ENCODE measurements around the gene LRRTM2.
"Not testable (repeated sequence)": the region's sequence is repeated elsewhere in the genome, so short reads cannot be mapped to it uniquely, and the experiment has no call there.

Gene LRRTM2, protein sequence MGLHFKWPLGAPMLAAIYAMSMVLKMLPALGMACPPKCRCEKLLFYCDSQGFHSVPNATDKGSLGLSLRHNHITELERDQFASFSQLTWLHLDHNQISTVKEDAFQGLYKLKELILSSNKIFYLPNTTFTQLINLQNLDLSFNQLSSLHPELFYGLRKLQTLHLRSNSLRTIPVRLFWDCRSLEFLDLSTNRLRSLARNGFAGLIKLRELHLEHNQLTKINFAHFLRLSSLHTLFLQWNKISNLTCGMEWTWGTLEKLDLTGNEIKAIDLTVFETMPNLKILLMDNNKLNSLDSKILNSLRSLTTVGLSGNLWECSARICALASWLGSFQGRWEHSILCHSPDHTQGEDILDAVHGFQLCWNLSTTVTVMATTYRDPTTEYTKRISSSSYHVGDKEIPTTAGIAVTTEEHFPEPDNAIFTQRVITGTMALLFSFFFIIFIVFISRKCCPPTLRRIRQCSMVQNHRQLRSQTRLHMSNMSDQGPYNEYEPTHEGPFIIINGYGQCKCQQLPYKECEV

DNA sequence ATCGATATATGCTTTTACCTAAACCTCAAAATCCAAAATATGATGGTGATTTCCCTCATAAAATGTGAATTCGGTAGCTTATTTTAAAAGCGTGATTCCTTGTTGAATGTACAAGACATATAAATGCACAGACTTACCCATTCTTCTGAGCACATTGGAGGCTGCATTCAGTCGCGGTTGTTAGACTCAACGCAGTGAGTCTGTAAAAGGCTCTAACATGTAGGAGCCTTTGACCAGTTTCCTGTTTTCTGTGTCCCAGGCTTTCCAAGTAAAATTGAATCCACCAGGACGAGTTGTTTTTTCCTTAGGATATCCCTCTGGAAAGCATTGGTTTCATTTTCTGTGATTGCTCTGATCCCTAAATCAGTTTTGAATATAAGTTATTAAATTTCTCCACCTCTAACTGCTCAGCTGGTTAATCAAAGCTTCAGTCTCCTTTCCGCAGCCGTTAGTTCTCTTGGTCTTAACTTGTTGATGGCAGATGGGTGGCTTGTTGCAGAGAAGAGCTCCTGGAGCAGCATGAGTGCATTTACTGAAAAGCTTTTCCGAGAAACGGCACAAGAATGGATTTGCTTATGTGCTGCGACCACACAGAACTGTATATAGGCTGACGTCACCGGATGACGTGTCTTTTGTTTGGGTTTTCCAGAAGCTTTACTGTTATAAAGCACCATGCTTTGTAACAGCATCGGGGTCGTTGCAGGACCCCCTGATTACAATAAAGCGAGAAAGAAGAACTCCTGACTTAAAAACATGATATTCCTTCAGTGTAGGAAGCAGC, at the start of gene LRRTM2:
Gene LRRTM2, minus strand, starts transcription at position 565 of the 781 bp plus-strand sequence. Its CDS starts 424 bp downstream, at position 141.
- in situ Hi-C loops (cut with HindIII; ENCODE audit: low sequenced_read_pairs): no loop called here

DNA sequence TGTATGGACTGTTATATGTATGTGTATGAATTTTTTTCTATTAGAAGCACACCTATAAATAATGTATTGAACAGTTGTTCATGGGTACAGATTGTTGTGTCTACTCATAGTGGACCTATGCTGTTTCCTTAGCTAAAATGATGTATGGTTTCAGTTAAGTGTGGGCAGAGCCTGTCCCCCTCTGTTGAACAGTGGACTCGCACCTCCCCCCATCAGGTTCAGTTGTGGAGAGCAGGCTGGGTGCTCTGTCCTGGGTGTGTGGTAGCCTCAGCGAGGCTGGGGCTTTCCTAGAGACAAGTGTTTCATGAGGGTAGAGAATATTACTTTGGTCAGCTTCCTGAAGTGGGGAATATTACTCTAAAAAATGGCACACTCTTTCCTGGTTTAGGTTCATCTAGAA, 47.4 kb upstream of the LRRTM2 start:
- in situ Hi-C loops (cut with HindIII; ENCODE audit: low sequenced_read_pairs): no loop called here

DNA sequence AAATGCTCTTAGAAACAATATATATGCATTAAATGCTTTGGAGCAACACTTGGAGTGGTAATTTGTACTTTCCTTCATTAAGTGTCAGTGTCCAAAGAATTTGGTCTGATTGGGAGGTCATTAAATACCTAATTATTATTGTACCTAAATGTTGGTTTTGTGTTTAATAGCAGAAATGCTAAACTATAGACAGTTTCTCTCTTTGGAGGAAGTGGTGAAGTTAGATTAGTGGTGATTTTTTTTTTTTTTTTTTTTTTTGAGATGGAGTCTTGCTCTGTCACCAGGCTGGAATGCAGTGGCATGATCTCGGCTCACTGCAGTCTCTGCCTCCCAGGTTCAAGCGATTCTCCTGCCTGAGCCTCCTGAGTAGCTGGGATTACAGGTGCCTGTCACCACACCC, 46.2 kb upstream of the LRRTM2 start:
- in situ Hi-C loops (cut with HindIII; ENCODE audit: low sequenced_read_pairs): not testable (repeated sequence)

DNA sequence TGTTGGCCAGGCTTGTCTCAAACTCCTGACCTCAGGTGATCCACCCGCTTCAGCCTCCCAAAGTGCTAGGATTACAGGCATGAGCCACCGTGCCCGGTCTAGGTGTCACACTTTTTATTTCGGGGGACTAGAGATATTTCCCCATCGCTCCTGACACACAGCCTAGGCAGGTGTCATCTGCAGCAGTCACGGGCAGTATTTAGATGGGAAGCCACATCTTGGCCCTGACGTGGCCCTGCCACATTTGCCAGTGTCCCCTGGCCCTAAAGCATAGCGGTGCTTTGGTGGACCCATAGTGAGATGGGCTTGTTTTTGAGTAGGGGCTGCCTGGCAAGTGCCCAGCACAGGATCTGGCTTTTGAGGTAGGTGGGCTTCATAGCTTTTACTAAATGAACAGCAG, 45.0 kb upstream of the LRRTM2 start:
- in situ Hi-C loops (cut with HindIII; ENCODE audit: low sequenced_read_pairs): no loop called here

DNA sequence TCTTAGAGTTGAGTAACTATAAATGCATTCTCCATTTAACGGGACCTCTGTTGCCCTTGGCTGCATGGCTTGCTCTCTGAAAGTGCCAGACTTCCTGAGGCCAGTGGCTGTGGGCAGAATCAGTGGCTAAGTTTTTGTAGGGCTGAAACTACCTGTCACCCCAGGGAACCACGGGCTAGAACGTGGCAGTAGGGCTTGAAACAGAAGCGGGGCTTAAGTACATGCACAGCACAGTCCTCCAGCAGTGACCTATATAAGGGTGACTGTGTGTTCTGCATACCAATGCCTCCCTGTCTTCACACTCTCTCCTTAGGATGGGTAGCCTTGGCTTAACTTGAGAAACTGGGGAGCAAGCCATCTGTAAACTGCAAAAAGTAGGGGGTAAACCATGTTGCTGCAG, 43.6 kb upstream of the LRRTM2 start:
- in situ Hi-C loops (cut with HindIII; ENCODE audit: low sequenced_read_pairs): no loop called here

DNA sequence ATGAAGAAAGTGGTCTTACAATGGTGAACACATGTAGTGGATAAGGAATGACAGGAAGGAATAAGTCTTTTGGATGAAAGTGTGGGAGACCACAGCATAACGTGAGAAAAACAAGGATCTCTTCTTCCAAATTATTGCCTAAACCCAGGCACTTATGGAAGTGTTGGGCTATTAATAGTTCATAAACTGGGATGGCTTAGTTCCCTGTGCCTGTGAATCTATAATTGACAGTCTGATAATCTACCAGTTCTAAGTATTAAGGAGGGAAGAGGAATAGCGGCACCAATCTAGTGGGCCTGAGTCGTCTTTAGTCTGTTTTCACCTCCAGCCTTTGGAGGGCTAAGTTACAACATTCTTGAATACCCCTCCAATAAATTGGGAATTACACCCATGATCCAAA, 39.2 kb upstream of the LRRTM2 start:
- in situ Hi-C loops (cut with HindIII; ENCODE audit: low sequenced_read_pairs): no loop called here

DNA sequence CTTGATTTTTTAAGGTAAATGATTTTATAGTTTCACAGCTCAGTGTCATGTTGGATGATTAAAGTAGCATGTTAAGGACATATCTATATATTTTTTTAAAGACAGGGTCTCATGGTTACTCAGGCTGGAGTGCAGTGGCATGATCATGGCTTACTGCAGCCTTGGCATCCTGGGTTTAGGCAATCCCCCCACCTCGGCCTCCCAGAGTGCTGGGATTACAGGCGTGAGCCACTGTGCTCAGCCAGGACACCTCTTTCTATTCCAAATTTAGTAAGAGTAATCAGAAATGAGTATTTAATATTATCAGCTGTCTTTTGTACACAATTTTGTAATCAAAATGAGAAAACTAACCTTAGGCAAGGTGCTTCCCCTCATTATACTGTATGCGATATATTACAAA, 38.6 kb upstream of the LRRTM2 start:
- in situ Hi-C loops (cut with HindIII; ENCODE audit: low sequenced_read_pairs): no loop called here

DNA sequence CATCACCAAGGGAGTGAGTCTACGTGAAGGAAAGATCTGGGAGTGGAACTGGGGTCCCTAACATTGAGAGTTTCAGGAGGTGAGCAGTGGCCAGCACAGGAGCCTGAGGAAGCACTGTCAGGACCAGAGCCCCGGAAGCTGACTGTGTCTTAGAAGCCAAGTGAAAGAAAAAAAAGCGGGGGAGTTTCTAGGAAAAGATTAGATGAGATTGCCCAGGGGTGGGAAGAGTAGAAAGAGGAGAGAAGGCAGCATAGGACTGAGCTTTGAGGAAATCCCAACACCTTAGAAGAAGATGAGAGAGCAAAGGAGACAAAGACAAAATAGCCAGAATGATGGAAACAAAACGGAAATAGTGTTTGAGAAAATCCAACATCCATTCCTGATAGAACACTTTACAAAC, 37.0 kb upstream of the LRRTM2 start:
- in situ Hi-C loops (cut with HindIII; ENCODE audit: low sequenced_read_pairs): no loop called here

DNA sequence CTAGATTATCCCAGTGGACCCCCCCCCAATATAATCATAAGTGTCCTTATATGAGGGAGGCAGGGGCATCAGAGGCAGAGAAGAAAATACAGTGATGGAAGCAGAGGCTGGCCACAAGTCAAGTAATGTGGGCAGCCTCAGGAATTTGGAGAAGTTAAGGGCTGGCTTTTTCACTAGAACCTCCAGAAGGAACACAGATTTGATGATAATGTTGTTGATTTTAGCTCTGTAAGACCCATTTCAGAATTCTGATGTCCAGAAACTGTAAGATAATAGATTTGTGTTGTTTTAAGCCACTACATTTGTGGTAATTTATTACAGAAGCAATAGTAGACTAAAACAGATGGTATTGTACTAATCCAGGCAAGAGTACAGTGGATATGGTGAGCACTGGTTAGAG, 36.3 kb upstream of the LRRTM2 start:
- in situ Hi-C loops (cut with HindIII; ENCODE audit: low sequenced_read_pairs): no loop called here

DNA sequence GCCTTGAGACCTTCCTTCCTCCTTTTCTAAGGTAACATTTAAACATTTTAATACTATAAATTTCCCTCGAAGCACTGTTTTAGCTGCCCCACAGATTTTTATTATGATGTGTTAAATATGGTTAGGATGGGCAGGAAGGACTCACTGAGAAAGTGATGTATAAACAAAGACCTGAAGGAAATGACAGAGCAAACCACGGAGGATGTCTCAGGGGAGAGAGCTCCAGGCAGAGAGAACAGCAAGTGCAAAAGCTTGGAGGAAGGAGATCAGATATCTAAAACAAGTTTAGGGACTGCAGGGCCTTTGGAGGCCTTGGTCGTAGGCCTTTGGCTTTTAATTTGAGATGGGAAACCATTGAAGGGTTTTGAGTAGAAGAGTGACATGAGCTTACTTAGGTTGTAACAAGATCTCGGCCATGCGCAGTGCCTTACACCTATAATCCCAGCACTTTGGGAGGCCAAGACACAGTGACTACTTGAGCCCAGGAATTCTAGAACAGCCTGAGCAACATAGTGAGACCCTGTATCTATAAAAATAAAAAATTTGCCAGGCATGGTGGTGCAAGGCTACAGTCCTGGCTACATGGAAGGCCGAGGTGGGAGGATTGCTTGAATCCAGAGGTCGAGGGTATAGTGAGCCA, 35.5 kb upstream of the LRRTM2 start:
- in situ Hi-C loops (cut with HindIII; ENCODE audit: low sequenced_read_pairs): no loop called here

DNA sequence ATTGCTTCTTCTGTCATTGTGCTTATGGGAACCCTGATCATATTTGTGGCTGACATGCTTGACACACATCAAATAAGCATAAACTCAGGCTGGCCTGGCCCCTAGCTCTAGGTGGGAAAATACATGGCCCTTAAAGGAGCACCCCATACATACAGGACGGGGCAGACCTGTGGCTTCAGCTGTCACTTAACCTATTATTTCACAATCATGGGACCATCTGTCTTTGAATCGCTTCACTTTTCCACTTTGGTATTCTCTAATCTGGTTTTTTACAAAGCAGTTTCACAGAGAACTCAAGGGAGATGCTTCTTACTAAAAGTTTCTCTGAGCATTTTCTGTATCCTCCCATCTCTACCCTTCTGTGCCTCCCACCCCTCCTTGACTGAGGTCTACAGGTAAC, 34.6 kb upstream of the LRRTM2 start:
- in situ Hi-C loops (cut with HindIII; ENCODE audit: low sequenced_read_pairs): no loop called here

DNA sequence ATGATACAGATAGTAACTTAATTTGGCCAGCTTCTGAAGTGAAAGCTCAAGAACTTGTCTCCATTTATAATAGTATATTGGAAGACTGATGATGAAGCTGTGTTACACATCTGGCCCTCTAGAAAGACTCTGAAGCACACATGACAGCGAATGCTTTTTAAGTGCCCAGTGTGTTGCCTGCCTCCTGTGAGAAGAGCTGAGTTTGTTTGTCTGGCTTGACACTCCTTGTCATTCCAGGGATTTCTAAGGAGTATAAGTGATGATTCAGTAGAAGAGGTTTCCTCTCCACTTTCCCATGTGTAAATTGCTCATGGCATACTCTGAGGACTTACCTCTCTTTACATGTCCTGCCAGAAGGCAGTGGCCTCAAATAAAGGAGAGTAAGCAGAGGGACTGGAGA, 30.4 kb upstream of the LRRTM2 start:
- in situ Hi-C loops (cut with HindIII; ENCODE audit: low sequenced_read_pairs): no loop called here

DNA sequence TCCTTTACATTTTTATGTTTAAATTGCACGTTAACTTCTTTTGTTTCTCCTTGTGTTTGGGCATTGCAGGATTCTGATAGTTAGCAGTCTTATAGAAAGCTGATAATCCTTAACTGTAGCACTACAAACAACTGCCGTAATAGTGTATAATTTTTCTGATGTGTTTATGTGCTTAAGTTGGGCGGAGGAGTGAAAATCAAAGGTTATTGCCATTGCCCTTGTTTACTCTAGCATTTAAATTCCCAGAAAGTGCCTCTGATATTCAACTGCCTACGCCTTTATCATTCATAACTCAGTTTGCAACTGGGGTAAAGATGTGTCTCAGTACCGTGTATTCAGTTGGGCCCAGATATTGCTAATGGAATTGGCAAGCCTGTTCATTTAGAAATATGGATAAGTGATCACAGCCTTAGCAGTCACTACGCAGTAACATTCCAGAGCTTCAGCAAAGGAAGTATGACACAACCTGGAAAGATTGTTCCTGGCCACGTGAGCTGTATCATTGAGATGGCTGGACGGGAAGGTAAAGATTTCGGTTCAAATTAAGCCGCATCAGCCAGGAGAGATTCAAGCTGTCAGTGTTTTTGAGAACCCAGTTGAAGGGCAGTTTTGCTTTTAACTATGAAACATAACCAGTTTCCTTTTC, 28.1 kb upstream of the LRRTM2 start:
- in situ Hi-C loops (cut with HindIII; ENCODE audit: low sequenced_read_pairs): no loop called here

DNA sequence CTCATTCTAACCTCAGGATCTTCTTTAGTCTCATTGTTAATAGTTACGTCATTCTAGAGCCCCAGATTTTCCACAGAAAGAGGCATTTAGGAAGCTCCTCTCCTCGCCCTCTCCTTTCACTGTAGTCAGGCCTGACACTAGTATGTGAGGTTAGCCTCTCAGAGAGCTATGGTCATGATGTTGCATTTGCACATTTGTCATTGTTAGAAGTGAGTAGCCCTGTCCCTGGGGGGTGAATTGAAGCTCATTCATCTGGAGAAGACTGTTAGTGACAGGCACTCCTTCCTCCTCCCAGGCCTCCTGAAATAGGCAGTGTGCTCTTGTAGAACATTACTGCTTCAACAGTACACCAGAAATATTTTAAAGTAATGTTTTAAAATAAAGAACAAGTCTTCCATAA, 26.6 kb upstream of the LRRTM2 start:
- in situ Hi-C loops (cut with HindIII; ENCODE audit: low sequenced_read_pairs): no loop called here

DNA sequence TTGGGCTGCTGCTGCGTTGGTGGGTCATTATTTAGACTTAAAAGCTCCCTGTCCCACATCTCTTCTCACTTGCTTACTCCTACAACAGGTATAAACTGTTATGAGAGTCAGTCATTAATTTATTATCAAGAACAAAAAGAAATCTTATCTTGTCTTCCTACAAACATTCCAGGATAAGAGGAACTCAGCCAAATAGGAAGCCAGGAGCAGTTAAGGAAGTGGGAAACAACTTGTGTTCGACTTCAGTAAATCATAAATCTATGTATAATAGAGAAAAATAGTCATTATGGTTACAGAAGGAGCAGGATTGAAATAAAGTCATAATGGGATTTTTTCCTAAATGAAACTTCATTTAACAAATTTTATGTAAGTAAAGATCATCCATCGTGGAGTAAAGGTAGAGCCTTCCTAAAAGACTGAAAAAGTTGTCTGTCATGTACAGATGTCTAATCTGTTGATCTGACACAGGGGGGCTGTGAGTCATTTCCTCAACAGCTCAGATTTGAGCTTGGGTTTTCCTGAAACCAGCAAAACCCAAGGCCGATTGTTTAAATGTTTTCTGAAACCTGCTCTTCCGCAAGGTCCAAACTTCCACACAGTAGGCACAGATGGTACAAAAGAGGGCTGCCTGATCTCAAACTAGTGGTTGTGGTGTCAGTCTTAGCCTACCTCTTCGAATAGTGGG, 25.3 kb upstream of the LRRTM2 start:
- in situ Hi-C loops (cut with HindIII; ENCODE audit: low sequenced_read_pairs): no loop called here

DNA sequence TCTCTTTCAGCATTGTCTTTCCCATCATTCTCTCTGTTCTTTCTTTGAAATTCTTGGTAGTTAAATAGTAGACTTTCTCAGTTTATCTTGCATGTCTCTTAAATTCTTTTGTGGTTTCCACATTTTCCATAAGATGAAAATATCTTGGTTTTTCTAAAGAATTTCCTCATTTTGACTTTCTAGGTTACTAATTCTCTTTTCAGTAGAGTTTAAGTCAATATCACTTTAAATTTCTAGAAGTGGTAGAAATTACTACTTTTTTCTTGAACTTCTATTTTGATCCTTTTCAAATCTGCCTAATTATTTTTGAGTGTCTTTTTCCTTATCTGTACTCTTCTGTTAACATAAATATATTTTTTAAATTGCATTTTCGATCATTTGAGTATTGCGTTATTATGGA, 23.6 kb upstream of the LRRTM2 start:
- in situ Hi-C loops (cut with HindIII; ENCODE audit: low sequenced_read_pairs): loop anchor here (5.0 kb wide), 1 partner anchor 51 kb away; no protein-coding TSS in a partner anchor

DNA sequence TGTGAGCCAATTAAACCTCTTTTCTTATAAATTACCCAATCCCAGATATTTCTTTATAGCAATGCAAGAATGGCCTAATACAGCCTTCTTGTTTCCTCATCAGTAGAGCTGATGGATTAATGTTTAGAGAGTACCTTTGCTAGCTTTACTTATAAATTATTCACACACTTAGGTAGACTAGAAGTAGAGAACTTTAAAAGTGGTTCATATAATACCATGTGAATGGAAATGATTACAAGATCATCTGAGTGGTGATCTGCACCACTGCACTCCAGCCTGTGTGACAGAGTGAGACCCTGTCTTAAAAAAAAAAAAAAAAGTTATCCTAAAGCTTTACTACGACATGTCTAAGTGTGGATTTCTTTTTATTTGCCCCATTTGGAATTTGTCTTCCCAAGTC, 23.2 kb upstream of the LRRTM2 start:
- in situ Hi-C loops (cut with HindIII; ENCODE audit: low sequenced_read_pairs): loop anchor here (5.0 kb wide), 1 partner anchor 51 kb away; no protein-coding TSS in a partner anchor

DNA sequence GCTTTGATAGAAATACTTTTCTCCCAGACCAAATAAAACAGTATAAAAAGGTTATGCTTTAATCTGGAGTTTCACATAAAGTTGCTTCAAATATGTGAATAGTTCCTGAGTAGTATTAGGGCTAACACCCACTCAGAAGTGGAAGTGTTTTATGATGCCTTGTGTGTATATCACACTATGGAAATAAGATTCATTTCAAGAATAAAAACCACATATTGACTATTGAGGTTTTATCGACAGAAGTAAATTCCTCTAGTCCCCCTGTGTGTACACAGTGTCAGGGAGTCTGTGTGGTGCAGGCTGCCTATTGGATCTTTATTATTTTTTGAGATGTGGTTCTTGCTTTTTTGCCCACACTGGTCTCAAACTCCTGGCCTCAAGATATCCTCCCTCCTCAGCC, 20.8 kb upstream of the LRRTM2 start:
- in situ Hi-C loops (cut with HindIII; ENCODE audit: low sequenced_read_pairs): loop anchor here (5.0 kb wide), 1 partner anchor 49 kb away; no protein-coding TSS in a partner anchor

DNA sequence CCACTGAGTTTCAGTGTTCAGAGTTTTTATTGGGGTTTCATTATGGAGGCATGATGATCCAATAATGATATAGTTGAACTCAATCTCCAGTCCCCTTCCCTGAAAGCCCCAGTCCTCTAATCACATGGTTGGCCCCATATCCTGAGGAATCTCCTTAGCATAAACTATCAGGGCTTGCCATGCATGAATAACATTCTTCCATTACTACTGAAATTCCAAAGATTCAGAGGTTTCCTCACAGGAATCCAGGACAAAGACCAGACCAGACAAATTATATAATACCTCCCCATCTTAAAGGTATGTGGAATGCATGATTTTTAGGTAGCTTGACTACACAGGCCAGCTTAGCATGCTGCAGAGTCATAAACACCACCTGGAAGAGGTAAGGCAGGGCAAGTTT, 15.5 kb upstream of the LRRTM2 start:
- in situ Hi-C loops (cut with HindIII; ENCODE audit: low sequenced_read_pairs): no loop called here

DNA sequence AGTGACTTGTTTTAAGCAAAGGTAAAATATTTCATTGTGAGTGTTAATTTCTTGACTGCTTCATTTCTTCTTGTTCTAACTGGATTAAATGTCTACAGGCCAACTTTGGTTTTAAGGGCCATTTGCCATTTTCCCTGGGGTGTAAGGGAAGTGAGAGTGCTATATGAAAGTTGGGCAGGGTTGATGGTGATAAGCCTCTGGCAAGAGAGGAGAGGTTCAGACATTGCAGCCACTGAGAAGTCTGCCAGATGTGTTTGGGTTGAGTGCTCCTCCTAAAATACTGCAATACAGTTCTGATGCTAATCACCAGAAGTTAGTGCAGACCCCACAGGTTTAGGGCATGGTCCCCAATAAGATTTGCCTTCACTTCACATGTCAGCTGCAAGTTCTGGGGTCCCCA, 14.9 kb upstream of the LRRTM2 start:
- in situ Hi-C loops (cut with HindIII; ENCODE audit: low sequenced_read_pairs): no loop called here
